ENCODE measurements around the gene IFIT2. TPM values are rescaled to one million over a fixed set of nuclear protein-coding genes. Genes with fewer than 3 reads are reported as not detected.

Gene IFIT2
- total RNA-seq, 1 experiment from 2014 or later: 0.15 TPM

GRCh38 chr10:89337484-89337883 is 35.6 kb downstream of the IFIT2 start (continued):
- no peak for TF ChIP-seq AFF4 (CRISPR knock-in tag; IDR thresholded peaks at IDR 0.05; ENCODE audit: borderline replicate concordance)
- TF ChIP-seq MXD4 (CRISPR knock-in tag; IDR thresholded peaks at IDR 0.05; ENCODE audit: borderline replicate concordance): no peak
- no peak for TF ChIP-seq ZNF263 (CRISPR knock-in tag; IDR thresholded peaks at IDR 0.05; ENCODE audit: low read depth)
- no peak for TF ChIP-seq MYBL2 (CRISPR knock-in tag; IDR thresholded peaks at IDR 0.05)
- TF ChIP-seq KAT7 (CRISPR knock-in tag; IDR thresholded peaks at IDR 0.05; ENCODE audit: borderline replicate concordance): no peak
- no peak for TF ChIP-seq ZBTB43 (CRISPR knock-in tag; IDR thresholded peaks at IDR 0.05)
- no peak for TF ChIP-seq ZNF138 (CRISPR knock-in tag; conservative IDR thresholded peaks at IDR 0.05)
- TF ChIP-seq, protein P1, sequence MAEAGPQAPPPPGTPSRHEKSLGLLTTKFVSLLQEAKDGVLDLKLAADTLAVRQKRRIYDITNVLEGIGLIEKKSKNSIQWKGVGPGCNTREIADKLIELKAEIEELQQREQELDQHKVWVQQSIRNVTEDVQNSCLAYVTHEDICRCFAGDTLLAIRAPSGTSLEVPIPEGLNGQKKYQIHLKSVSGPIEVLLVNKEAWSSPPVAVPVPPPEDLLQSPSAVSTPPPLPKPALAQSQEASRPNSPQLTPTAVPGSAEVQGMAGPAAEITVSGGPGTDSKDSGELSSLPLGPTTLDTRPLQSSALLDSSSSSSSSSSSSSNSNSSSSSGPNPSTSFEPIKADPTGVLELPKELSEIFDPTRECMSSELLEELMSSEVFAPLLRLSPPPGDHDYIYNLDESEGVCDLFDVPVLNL (CRISPR knock-in tag; IDR thresholded peaks at IDR 0.05; ENCODE audit: borderline replicate concordance, low read depth): no peak

GRCh38 chr10:89338713-89339112 is 36.9 kb downstream of the IFIT2 start:
- DNase-seq (ENCODE audit: low spot score): no peak
- ChIA-PET CTCF (no interaction called here), POLR2A (no interaction called here)
- no peak for ATAC-seq
- peaks cover 5% of the 10 kb centered on the region; the same call in 1 of the 2 replicates for H3K36me3 Mint-ChIP-seq
- H3K4me3 Mint-ChIP-seq: no peak overlapping the region
- H3K9me3 Mint-ChIP-seq: peaks cover 11% of the 10 kb centered on the region
- TF ChIP-seq ZNF317 (CRISPR knock-in tag; IDR thresholded peaks at IDR 0.05; ENCODE audit: borderline replicate concordance, low read depth) (no peak), GTF2I (CRISPR knock-in tag; conservative IDR thresholded peaks at IDR 0.05) (no peak), OVOL2 (CRISPR knock-in tag; IDR thresholded peaks at IDR 0.05; ENCODE audit: borderline replicate concordance) (no peak), ESRRA (CRISPR knock-in tag; IDR thresholded peaks at IDR 0.05; ENCODE audit: borderline replicate concordance) (no peak), SP1 (CRISPR knock-in tag; conservative IDR thresholded peaks at IDR 0.05) (no peak)
- TF ChIP-seq, protein P2, sequence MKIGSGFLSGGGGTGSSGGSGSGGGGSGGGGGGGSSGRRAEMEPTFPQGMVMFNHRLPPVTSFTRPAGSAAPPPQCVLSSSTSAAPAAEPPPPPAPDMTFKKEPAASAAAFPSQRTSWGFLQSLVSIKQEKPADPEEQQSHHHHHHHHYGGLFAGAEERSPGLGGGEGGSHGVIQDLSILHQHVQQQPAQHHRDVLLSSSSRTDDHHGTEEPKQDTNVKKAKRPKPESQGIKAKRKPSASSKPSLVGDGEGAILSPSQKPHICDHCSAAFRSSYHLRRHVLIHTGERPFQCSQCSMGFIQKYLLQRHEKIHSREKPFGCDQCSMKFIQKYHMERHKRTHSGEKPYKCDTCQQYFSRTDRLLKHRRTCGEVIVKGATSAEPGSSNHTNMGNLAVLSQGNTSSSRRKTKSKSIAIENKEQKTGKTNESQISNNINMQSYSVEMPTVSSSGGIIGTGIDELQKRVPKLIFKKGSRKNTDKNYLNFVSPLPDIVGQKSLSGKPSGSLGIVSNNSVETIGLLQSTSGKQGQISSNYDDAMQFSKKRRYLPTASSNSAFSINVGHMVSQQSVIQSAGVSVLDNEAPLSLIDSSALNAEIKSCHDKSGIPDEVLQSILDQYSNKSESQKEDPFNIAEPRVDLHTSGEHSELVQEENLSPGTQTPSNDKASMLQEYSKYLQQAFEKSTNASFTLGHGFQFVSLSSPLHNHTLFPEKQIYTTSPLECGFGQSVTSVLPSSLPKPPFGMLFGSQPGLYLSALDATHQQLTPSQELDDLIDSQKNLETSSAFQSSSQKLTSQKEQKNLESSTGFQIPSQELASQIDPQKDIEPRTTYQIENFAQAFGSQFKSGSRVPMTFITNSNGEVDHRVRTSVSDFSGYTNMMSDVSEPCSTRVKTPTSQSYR (CRISPR knock-in tag; IDR thresholded peaks at IDR 0.05): no peak
- peaks cover 24% of the 10 kb centered on the region for H3K4me1 Mint-ChIP-seq
- no peaks in the 10 kb centered on the region for H3K27me3 Mint-ChIP-seq (ENCODE audit: low read depth)
- no peak overlapping the region for H3K27ac Mint-ChIP-seq

GRCh38 chr10:89339875-89340274 is 38.0 kb downstream of the IFIT2 start:
- no peak; the same call in 1 of the 2 replicates for ATAC-seq
- POLR2A ChIA-PET: no interaction called here
- Mint-ChIP-seq H3K4me1 (peaks cover 25% of the 10 kb centered on the region), H3K27ac (peak overlapping the region; percentile 81), H3K4me3 (no peak overlapping the region), H3K27me3 (ENCODE audit: low read depth) (no peaks in the 10 kb centered on the region), H3K9me3 (peaks cover 11% of the 10 kb centered on the region), H3K36me3 (peaks cover 5% of the 10 kb centered on the region; the same call in 1 of the 2 replicates)
- DNase-seq (ENCODE audit: low spot score): no peak
- CTCF ChIA-PET: interaction anchor here (0.7 kb wide), 1 partner anchor 428 kb away, joined by 3 read pairs; no protein-coding TSS in a partner anchor
- TF ChIP-seq TCF7 (CRISPR knock-in tag; IDR thresholded peaks at IDR 0.05; ENCODE audit: low read depth) (no peak), FOXK1 (CRISPR knock-in tag; IDR thresholded peaks at IDR 0.05) (no peak), CDX4 (CRISPR knock-in tag; IDR thresholded peaks at IDR 0.05; ENCODE audit: borderline replicate concordance) (no peak), ESRRA (CRISPR knock-in tag; IDR thresholded peaks at IDR 0.05; ENCODE audit: borderline replicate concordance) (no peak), RORB (CRISPR knock-in tag; IDR thresholded peaks at IDR 0.05) (no peak)
- TF ChIP-seq, protein P3, sequence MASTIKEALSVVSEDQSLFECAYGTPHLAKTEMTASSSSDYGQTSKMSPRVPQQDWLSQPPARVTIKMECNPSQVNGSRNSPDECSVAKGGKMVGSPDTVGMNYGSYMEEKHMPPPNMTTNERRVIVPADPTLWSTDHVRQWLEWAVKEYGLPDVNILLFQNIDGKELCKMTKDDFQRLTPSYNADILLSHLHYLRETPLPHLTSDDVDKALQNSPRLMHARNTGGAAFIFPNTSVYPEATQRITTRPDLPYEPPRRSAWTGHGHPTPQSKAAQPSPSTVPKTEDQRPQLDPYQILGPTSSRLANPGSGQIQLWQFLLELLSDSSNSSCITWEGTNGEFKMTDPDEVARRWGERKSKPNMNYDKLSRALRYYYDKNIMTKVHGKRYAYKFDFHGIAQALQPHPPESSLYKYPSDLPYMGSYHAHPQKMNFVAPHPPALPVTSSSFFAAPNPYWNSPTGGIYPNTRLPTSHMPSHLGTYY (CRISPR knock-in tag; IDR thresholded peaks at IDR 0.05): no peak
